Lower leg skin (tissue), 4 donors: ENCODE results near the gene CFAP74. TPM values are rescaled to one million over a fixed set of nuclear protein-coding genes. Genes with fewer than 3 reads are reported as not detected.

Experiments
- DNase-seq, 2 donors: peaks; one replicate each; pipeline ENCODE4 v3.0.0-alpha.2; 2019; ENCODE audit warnings: low spot score in 2 of 2
- H3K4me3 ChIP-seq: fragments of 200-600 bp; sonication (generic); 2 replicates; pipeline ENCODE4 v1.5.1; 2017; ENCODE audit warnings: mild to moderate bottlenecking, low read depth; ENCODE audit not compliant: poor library complexity, severe bottlenecking
- CTCF ChIP-seq, 3 donors: fragments of 450-650 bp; IDR thresholded peaks; one replicate each; pipeline ENCODE4 v1.5.1; 2016; ENCODE audit warnings: antibody characterized with exemption in 3 of 3, mild to moderate bottlenecking in 3 of 3, moderate library complexity in 2 of 3
- POLR2A ChIP-seq, 2 donors: fragments of 450-650 bp; IDR thresholded peaks; one replicate each; pipeline ENCODE4 v1.6.1; 2016 to 2017; ENCODE audit warnings: antibody characterized with exemption in 2 of 2, mild to moderate bottlenecking in 1 of 2, moderate library complexity in 1 of 2
- WGBS, 2 donors: methylation state at CpG; one replicate each; pipeline ENCODE4 v1.1.5; 2018; 5-methylcytosine and 5-hydroxymethylcytosine counted together
- intact Hi-C: fragments of 100-400 bp; cut with DNase I; formaldehyde crosslinking; loops from one replicate; pipeline ENCODE4 v1.15.0; 2023; ENCODE audit warnings: low total_unique reads
- total RNA-seq, 4 donors: library from RNA; depleted of rRNA; stranded (reverse); fragments of >200 nt; gene quantifications; one replicate each; pipeline ENCODE4 v1.1.0, GENCODE V29; 2016

CFAP74 gene
- total RNA-seq, 4 donors from 2014 or later: 0.10 TPM; not detected in 3

- no peak overlapping the region for H3K4me3 ChIP-seq
- 40 to 56% methylated on average over 10 to 11 of the region's 12 CpGs for WGBS, 2 donors
- TF ChIP-seq POLR2A (IDR thresholded peaks at IDR 0.05): no peak
- no peak for TF ChIP-seq CTCF (IDR thresholded peaks at IDR 0.05)
- no peak for DNase-seq
- intact Hi-C loops: no loop called here
These were observed 34.6 kb downstream of the CFAP74 start for GRCh38 chr1:1968767-1969504.

- no peak for DNase-seq
- intact Hi-C loops: no loop called here
- WGBS, 2 donors: 74 to 83% methylated on average over 3 of the region's 3 CpGs
- no peak for TF ChIP-seq CTCF (IDR thresholded peaks at IDR 0.05)
- no peak overlapping the region for H3K4me3 ChIP-seq
These were observed 35.7 kb downstream of the CFAP74 start for GRCh38 chr1:1967879-1968278.

DNA sequence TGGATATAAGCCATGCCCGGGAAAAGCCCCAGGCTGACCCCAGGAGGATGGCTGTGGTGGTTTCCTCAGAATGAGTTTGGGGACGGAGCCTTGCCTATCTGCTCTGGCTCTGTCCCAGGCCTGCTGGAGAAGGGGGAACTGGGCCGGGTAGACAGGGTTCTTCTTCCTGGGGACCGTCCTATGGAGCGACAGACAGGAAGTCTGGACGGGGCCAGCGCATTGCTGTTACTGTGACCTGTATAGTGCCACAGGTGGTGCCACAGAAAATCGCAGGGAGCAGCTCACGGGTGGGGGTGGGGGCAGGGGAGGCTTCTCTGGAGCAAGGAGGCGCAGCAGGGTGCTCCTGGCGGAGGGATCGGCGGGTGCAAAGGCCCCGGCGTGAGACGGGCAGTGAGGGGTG, 36.4 kb downstream of the CFAP74 start:
- intact Hi-C loops: no loop called here
- 77 to 88% methylated on average over 16 of the region's 16 CpGs for WGBS, 2 donors
- no peak for DNase-seq
- TF ChIP-seq CTCF (IDR thresholded peaks at IDR 0.05) (no peak), POLR2A (IDR thresholded peaks at IDR 0.05) (no peak)
- H3K4me3 ChIP-seq: no peak overlapping the region

DNA sequence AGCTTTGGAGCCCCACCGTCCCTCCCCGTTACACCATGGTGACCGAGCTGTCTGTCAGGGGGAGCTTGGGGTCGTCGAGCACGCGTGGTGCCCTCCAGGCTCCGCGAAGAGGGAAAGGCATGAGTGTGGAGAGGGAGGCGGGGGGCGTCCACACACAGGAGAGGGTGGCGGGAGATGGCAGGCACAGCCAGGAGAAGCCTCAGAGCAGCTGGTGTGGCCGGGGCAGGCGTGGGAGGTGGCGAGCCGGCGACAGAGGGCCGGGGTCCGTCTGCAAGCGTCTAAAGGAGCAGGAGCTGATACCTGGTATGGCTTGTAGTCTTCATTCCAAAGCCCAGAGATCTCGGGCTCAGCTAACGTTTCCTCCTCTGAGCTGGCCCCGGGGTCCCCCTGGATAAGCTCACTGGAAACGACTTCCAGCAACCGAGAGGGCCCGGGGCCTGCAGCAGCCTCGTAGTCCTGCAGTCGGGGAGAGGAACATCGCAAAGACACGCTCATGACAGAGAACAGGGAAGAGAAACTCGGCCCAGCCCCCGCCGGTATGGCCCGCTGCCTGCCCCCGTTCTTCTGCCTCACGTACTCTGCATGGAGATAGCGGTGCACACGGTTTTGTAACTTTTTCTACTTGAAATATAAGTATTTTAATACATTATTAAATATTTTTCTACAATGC, 37.4 kb downstream of the CFAP74 start:
- H3K4me3 ChIP-seq: no peak overlapping the region
- WGBS, 2 donors: 59 to 66% methylated on average over 33 to 38 of the region's 38 CpGs
- intact Hi-C loops: no loop called here
- no peak for DNase-seq
- TF ChIP-seq POLR2A (IDR thresholded peaks at IDR 0.05) (no peak), CTCF (IDR thresholded peaks at IDR 0.05) (no peak)

GRCh38 chr1:1965546-1965945, 38.0 kb downstream of the CFAP74 start:
- intact Hi-C loops: no loop called here
- 72 to 77% methylated on average over 6 to 10 of the region's 10 CpGs for WGBS, 2 donors
- H3K4me3 ChIP-seq: no peak overlapping the region
- no peak for TF ChIP-seq CTCF (IDR thresholded peaks at IDR 0.05)
- TF ChIP-seq POLR2A (IDR thresholded peaks at IDR 0.05): no peak
- no peak for DNase-seq
